GM18868 (cell line): ENCODE results near the gene C10orf67.
"Not testable (repeated sequence)": the region's sequence is repeated elsewhere in the genome, so short reads cannot be mapped to it uniquely, and the experiment has no call there.

Experiments used
- ATAC-seq: cut with Tn5 transposase; IDR thresholded peaks from one replicate; pipeline ENCODE4 v1.9.1; 2021; ENCODE audit warnings: mild to moderate bottlenecking, moderate library complexity; ENCODE audit not compliant: unreplicated experiment

The C10orf67 gene

DNA sequence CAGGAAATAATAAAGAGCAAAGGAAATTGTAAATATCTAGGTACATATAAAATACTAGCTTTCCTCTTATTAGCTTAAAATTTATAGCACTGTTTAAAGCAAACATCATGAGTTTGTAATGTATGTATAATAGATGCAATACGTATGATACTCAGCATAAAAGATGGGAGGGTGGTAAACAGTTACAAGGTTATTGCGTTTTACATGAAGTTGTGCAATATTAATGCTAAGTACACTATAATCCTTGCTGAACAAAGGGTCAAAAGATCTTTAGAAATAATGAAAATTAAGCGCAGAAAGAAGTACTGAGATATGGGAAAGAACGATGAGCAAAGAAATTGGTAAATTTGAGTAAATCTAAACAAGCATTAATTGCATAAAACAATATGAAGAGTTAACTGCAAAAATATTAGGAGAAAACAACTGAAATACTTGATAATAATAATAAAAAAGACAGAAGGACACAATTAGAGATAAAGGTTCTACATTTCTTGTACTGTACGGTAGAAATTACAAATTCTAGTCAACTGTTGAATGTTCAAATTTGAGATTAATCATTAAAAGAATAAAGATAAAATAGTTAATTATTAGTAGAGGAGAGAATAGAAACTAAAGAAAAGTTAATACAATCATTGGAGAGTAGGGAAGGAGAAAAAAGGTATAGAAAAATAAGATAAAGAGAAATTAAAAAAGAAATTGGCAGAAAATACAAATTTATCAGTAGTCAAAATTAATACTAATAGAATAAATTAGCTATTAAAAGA, 17.9 kb downstream of the C10orf67 start:
- no peak for ATAC-seq

DNA sequence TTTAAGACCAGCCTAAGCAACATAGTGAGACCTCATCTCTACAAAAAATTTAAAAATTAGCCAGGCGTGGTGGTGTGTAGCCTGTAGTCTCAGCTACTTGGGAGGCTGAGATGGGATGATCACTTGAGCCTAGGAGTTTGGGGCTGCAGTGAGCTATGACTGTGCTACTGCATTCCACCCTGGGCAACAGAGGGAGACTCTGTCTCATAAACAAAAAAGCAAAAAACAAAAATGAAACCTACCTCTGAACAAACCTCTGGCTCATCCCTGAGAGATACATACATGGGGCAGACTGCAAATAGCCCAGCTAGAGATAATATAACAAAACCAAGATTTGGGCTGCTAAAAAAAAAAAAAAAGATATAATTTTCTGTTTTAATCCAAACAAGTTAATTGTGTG, 19.5 kb downstream of the C10orf67 start:
- no peak for ATAC-seq

DNA sequence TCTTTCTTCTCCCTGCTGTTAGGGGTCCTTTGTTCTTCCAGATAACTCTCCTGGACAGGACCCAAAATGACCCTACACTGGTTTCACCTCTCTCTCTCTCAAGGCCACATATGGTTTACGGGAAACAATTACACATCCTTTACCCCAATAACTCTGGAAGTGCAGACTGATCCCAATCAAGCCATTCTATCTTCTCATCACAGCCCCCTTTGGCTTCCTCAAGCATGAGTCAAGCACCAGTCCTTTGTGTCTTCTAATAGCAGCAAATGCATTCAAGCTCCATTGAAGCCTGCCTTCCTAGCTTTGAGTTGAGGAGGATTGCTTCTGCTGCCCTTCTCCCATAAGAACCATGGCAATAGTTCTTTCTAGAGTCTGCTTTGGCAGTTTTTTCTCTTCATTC, 20.2 kb downstream of the C10orf67 start:
- ATAC-seq: no peak

DNA sequence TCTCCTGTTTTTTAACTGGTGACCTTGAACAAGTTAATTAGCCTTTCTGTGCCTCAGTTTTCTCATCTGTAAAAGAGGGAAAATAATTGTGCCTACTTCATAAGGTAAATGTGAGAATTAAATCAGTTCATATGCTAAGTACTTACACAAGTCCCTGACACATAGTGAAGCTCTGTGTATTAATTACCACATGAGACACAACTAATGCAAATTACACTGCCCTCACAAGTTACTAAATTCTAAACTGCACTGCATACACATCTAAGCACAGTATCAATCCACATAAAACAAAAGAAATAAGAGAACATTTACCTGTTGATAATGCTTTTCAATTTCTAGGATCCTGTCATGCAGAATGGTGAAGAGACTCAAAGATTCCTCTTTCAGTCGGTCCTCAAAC, 22.5 kb downstream of the C10orf67 start:
- ATAC-seq: no peak

DNA sequence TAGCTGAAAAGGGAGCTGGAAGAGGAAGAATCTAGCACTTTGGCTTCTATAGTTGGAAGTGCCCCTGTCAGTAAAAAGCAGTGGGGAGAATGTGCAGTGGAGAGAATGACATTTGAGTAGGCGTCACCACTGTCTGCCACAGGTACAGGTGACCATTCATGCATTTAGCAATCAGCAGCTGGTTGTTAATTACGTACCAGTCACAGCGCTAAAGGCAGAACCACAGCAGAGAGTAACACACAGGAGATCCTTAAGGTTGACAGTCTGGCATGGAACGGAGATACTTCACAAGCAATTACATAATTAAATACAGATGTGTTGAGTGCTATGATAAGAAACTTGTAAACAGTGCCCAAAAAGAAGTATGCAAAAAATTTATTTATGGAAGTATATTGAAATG, 24.8 kb downstream of the C10orf67 start:
- ATAC-seq: no peak

DNA sequence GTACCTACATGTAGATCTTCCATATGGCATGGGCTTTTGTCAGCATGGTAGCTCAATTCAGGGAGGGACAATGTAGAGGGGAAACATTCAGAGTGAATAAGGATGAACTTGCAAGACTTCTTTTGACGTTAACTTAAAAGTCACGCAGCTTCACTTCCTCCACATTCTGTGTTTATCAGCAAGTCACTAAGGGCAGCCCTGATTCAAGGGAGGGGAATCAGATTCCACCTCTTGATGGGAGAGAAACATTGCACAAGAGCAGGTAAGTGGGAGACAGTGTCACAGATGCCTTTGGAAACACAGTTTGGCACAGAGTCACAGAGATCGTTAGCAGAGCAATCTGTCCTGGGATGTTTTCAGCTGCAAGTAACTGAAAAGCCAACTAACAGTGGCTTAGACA, 26.2 kb downstream of the C10orf67 start:
- ATAC-seq: no peak

DNA sequence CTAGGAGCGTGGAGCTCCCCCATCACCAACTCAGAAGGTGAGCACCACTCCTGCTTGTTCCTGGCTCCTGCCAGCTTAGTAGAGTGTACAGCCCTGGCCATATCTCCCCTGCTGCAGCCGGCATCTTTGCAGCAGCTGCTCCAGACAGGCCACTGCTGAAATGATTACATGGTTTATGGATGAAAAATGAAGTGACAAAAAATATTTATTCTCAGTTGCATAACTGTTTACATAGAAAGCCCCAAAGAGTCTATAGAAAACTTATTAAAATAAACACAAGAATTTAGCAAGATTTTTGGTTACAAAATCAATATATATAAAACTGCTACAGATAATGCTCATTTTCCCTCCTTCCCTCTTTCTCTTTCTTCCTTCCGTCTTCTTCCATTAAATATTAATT, 27.2 kb downstream of the C10orf67 start:
- ATAC-seq: no peak

DNA sequence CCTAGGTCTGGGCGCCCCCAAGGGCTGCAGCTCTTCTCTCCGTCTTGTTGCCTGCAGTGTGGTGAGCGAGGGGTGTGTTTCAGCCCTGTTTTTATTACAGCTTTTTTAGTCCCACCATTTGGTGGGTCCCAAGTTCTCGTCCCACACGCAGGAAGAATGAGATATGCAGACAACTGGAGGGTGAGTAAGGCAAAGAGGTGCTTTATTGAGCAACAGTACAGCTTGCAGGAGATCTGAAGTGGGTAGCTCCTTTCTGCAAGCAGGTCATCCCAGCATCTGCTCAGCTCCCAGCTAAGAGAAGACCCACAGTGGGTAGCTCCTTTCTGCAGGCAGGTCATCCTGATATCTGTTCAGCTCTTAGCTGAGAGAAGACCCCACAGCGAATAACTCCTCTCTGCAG, 28.2 kb downstream of the C10orf67 start:
- no peak for ATAC-seq

DNA sequence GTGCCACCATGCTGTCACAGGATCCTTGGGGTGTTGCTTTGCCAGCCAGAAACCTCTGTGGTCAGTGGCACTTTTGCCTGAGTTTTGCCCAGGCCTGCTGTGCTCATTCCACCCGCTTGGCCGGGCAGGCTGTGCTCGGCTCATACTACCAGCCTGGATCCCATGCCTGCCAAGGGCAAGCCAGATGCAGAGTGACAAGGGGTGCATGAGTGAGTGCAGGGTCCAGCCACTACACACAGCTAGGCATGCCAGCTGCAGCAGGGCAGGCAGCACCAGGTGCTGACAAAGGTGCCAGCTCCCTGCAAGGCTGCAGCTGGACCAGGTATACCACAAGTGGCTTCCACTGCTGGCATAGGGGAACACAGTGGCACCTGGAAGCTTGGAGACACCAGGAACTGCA, 28.6 kb downstream of the C10orf67 start:
- no peak for ATAC-seq

DNA sequence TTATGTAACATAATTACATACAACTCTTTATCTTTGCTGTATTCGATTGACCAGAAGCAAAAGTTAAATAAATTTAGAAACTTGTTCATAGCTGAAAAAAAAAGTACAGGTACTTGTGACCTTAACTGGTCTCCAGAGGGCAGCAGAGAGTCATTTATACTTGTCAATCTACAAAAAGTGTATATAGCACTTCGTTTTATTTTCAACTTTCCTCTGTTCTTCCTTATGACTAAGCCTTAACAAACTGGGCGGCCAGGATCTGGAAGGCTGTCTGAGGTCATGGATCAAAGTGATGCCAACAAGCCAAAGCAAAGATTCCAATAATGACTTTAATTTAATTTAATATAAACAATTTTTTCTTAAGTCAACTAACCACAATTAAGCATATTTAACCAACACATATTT, 29.8 kb downstream of the C10orf67 start:
- peak; percentile 64 for ATAC-seq

DNA sequence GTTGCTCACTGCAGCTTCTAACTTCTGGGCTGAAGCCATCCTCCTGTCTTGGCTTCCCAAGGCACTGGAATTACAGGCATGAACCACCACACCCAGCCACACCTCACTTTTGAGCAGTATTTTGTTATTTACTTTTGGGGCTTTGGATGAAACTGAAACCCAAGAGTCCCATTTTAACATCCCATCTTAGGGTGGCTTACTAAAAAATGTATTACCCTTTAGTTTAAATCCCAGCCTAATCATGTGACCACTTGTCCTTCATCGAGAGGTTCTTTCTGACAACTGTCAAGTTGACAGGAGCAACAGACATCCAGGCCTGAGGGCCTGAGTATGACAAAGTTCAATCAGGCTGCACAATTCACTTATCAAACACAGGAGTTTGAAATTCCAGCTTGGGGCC, 33.6 kb downstream of the C10orf67 start:
- ATAC-seq: no peak

DNA sequence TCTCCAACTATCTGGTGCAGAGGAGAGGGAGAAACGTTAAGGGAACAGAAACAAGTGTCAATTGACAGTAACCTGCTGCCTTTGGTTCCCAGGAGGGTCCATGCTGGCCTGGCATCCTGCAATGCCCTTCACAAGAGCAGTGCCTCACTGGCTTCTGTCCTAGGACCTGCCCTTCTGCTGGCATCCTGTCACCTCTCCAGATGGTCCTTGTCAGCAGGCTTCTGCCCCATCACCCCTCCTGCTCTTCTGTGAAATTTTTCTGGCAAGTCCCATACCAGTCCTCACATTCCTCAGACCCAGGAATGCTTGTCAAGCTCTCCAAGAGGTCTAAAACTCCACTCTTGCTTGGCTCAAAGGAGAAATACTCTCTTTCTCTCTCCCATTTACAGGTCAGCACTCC, 34.2 kb downstream of the C10orf67 start:
- no peak for ATAC-seq

DNA sequence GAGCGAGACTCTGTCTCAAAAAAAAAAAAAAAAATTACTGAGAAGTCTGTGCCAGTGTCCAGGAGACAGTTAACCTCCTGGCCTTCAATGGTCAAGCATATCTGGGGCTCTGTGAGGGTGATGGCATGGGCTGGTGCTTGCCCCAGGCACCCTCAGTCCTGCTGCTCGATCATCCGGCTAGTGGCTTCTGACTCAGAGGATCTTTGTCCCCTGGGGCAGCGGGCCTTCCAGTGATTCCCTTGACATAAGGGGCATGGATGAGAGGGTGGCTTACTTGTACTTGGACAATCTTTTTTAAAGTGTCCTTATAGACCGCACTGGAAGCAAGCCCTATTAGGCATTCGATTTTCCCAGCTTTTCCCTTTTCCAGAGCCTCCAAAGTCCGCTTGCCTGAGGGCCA, 44.6 kb downstream of the C10orf67 start:
- ATAC-seq: not testable (repeated sequence)

DNA sequence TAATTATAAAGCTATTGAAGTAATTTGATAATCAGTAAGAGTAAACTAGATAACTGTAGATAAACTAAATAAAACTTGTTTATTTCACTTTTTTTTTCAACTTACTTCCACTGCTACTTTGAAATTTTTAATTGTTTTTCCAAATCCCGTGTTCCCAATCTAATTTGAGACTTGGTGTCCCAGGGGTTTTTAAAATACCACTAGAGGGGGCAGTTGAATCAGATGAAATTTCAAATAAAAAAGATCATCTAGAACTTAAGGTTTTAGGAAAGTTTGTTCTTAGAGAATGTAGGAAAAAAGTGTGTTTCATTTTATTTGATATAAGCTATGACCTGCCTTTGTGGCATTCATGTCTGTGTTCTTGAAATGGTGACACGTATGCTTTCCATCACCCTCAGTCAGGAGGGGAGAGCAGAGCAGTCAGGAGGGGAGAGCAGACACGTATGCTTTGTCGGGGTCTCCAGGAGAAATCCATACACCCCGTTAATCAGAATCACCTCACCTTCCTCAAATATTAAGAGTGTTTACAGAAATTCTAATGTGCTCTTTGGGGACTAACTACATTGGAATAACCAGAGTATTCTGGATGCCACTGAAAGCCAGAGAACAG, 49.9 kb downstream of the C10orf67 start:
- ATAC-seq: no peak

DNA sequence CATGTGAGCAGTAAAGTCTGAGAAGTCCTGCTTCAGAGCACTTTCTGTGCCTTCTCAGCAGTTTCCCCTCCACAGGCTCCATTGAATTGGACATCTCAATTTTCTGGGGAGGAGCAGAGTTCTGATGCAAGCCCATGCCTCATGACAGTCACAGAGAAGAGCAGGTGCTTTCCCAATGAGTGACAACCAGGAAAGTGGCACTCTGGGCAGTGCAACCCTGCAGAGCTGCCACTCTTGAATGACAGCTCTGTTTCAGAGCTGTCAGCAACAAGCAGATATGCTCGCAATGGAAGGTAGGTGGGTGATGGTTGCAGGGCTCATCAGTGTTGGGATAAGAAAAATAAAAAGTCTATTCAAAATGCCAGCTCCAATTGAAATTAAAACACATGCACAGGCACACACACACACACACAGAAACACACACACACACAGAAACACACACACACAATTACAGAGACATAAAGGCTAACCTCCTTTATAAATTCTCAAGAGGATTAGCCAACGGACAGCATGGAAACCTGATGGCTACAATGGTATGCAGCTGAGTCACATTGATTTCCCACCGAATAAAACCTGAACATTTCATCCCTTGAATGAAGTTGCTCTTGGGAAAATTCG, 50.5 kb downstream of the C10orf67 start:
- ATAC-seq: no peak

DNA sequence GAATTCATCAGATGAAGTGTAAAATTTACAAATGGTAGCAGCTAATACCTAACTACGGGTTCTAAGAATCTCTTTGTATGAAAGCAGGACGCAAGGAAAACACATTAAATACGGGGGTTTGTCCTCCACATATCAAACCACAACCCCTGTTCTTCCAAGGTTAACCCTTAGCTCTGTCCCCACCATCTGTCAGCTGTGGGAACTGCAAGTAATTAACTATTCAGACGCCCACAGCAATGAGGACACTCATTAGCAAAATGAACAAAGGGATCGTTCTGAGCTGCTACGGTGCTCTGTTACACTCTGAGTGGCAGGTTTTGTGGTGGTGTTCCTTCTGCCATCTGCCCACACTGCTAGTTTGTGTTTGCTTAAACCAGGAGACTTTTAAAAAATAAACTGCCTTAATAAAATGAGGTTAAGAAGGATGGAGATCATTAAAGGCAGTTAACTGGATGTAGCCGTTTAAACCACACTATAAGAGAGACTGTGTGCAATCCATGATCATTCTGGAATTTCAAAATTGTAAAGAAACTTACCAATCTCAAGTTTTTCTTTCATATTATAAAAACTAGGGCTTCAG, 51.4 kb downstream of the C10orf67 start:
- peak; percentile 97 for ATAC-seq

DNA sequence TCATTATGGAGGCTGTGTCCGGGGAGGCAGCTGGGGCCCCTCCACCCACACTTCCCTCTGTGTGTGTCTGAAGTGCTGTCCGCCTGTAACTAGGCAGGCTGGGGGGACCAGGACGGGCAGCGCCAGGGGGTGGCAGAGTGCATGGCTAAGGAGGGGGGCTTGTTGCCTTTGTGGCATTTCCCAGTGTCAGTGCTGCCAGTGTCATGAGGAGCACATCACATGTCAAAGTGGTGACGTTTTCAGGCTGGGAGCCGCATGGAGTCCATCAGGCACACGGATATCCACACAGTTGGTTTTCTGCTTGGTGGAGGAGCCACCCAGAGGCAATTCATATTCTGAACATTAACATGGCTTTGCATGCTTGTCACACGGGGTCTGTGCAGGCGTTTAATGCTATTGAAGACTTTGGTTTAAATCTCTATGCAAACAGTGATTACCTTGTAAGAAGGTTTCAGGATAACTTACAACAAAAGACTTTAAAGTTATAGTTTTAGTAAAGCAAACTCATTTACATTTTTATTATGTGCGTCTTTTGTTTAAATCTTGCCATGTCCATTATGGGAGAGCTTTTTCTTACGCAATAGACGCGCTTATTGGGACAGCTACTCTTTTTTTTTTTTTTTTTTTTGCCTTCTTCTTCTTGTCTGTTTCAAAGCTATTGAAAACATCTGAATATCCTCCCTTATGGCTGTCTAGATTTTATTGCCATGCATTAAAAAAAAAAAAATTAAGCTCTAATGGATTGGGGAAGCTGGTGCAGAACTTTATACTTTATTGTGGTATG, 52.9 kb downstream of the C10orf67 start:
- no peak for ATAC-seq

DNA sequence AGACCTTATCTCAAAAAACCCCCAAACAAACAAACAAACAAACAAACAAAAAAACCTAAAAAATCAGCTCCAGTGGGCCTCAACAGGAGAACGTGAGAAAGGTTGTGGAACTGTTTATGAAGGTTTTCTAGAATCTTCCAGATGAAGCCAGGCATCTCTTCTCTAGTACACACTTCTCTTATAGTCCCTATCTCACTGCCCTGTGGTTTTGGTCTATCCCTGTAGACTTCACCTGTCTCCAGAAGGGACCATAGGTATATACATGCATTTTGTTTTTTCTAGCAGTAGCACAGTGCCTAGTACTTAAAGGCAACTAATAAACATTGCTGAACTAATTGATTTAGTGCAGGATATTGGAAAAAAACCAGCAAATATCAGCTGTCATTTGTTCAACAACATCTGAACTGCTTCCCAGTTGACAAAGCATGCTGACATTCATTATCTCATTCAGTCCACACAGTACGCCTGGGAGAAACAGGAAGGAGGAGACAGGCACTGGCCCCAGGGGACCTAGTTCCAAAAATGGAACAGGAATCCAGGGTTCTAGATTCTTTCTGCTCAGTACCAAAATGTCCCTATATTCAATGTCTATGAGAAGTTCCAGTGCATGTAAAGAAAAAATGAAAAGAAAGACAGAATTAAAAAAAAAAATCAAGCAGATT, 59.8 kb downstream of the C10orf67 start:
- ATAC-seq: no peak

DNA sequence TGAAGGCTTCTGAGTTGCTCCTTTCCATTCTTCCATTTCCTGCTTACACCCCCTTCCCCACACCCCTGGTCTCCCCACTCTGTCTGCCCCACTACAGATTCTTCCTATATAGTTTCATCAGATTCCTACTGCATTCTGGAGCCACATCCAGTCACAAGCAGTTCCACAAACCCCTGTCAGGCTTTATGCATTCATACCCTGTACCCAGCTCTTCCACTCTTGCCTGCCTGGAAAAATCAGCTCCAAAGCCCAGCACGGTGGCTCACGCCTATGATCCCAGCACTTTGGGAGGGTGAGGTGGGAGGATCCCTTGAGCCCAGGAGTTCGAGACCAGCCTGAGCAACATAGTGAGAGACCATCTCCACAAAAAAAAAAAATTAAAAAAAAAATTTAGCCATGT, 60.4 kb downstream of the C10orf67 start:
- ATAC-seq: no peak

DNA sequence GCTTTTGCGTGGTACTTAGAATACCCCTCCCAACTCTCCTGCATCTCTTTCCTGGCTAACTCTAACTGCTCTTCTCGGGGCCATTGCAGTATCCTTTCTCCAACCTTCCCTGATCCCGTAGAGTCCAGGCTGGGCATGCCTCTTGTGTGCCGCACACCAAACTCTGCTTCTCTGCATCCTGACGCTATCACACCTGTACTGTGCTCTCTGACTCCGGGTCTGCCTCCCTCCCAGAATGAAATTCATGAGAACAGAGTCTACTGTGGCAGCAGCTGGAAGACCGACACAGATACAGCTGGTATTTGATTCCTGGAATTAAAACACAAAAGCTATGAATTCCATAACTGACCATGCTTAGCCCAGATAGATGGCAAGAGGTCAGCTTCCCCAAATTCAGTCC, 60.9 kb downstream of the C10orf67 start:
- ATAC-seq: no peak

DNA sequence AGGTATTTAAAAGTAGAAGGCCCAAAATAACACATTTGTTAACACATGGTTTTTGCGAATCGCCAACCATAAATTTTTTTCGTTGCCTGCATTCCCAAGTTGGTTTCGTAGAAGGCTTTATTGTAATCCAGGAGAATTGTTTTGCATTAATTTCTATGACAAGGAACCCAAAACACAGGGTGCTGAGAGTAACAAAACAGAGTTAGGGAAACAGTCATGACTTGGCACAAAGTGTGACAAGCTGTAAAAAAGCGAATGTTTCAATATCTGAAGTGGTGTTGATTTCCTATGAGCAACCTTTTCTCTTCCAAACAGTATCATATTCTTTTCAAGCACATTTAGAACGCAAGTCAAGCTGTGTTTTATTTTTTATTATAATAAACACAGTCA, 63.6 kb downstream of the C10orf67 start:
- no peak for ATAC-seq
